GM18907 (cell line): ENCODE results near the gene TMEM244.
"Not testable (repeated sequence)": the region's sequence is repeated elsewhere in the genome, so short reads cannot be mapped to it uniquely, and the experiment has no call there.

ENCODE experiments used
- ATAC-seq: cut with Tn5 transposase; IDR thresholded peaks from one replicate; pipeline ENCODE4 v1.9.1; 2021; ENCODE audit warnings: mild to moderate bottlenecking, moderate library complexity; ENCODE audit not compliant: unreplicated experiment

The TMEM244 gene

GRCh38 chr6:129817332-129817731 is 43.8 kb downstream of the TMEM244 start:
- no peak for ATAC-seq

DNA sequence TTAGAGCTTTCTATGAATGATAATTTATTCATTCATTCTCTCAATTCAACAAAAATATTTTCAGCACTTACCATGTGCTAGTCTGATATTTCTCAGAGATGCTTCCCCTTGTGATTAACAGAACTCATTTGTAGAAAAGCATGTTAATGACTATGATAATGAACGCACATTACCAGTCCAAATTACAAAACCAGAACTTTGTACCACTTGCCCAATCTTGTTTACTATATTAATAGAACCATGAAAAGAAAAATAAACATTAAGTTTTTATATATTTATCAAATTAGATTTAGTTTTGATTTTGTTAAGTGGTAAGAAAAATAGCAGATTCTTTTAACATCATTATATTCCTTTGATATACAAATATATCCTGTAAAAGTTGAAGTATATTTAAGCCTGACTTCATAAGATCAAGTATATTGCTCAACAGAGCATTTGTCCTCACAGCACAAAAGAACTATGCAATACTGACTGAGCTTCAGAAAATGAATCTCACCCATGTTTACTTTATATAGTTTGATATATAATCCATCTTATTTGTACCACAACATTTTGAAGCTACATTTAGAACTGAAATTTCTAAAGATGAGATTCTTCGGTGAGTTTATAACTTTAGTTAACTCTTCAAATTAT is 48.9 kb downstream of the TMEM244 start:
- no peak for ATAC-seq

- not testable (repeated sequence) for ATAC-seq
These were observed 54.0 kb downstream of the TMEM244 start for GRCh38 chr6:129807141-129807540.

- not testable (repeated sequence) for ATAC-seq
These were observed 58.2 kb downstream of the TMEM244 start for GRCh38 chr6:129802920-129803319.

DNA sequence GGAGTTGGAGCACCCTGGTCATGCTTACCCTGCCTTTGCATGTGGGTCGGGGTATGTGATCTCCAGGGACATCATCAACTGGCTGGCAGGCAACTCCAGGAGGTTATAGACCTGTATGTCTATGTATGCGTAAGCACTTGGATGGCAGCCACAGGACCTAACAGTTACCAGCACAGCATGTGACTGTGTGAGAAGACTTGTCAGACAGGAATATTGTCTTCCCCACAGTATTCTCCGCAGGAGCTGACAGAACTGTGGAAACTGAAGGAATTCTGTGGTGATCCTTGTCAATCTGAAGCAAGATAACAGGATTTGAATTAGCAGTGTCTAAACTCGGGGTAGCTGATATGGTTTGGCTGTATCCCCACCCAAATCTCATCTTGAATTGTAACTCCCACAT is 59.2 kb downstream of the TMEM244 start:
- ATAC-seq, result no peak

DNA sequence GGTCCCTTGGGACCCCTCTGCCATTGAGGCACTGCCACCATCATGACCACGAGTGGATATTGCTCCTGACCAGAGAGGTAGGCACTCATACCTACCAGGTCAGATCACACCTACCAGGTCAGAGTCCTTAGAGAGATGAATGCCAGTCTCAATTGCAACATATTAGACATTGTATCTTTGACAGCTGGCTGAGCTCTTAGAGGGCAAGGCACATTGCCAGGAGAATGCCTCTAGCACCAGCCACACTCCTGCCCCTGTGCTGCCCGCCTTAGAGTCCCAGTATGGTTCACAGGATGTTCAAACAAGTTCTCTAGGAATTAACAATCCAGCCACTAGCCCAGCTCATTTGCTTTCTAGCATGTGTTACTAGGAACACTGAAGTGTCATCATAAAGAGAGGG is 65.9 kb downstream of the TMEM244 start:
- ATAC-seq, result no peak

DNA sequence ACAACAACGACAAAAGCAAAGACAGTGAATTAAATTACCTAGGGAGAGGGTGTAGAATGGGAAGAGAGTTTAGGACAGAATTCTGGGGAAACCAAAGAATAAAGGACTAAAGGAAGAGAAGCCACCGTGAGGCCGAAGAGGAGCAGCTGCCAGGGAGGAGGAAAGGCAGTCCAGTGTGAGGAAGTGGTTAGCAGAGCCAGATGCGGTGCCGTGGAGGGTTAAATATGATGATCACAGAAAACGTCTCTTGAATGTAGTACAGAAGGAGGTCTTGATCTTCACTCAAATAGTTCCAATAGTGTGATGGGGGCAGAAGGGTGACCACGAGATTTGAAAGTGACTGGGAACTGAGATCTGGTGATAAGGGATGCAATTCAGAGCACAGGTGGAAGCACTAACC is 67.7 kb downstream of the TMEM244 start:
- ATAC-seq, result no peak

GRCh38 chr6:129792049-129792448 is 69.1 kb downstream of the TMEM244 start:
- no peak for ATAC-seq

GRCh38 chr6:129790785-129791184 is 70.3 kb downstream of the TMEM244 start:
- ATAC-seq, result no peak

GRCh38 chr6:129789974-129790373 is 71.1 kb downstream of the TMEM244 start:
- ATAC-seq, result no peak

GRCh38 chr6:129787816-129788215 is 73.3 kb downstream of the TMEM244 start:
- no peak for ATAC-seq

- no peak for ATAC-seq
These were observed 74.6 kb downstream of the TMEM244 start for GRCh38 chr6:129786548-129786947.

DNA sequence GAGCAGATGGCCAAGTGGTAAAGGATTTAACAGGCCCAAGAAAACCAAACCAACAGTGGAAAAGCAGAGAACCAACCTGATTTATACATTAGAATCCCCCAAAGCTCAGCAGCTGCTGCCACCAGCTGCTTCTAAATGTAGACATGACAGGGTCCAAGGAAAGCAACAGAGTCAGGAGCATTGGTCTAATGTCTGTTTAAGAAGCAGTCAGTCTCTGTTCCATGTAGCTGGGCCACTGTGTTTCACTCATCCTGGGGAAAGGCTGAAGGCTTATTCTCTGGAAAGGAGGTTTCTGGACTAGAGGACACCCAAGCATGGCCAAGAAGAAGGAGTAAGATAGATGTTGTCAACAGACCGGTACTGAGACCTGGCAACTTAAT is 75.4 kb downstream of the TMEM244 start:
- ATAC-seq, result no peak

DNA sequence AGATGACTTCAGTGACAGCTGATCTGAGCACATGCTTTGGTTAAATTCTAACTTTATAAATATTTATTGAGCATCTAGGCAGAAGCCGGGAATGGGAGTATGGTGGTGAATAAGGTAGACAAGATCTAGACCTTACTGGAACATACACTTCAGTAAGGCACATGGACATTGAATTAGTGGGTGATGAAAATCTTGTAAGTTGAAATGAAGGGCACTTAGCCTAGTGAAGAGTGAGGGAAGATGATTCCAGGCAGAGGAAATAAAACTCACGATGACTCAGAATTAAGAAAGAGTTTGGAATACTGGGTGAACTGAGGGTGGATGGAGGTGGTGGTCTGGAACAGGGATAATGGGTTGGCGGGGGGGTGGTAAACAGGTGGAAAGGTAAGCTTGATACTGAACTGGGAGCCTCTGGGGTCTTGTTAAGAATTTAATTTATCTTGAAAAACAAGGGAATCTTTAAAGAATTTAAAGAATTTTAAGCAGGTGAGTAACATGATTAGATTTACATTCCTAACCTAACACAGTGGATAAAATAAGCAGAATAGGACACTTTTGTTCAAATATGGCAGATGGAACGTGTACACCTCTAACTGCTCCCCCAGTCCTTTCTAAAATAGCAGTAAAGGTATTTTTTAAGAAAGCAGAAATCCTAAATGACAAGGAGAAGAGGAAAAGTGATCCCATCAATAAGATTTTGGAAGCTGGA is 75.9 kb downstream of the TMEM244 start:
- no peak for ATAC-seq
